ENCODE results near the gene MELK. TPM values are rescaled to one million over a fixed set of nuclear protein-coding genes. Genes with fewer than 3 reads are reported as not detected.

MELK gene
- total and polyA plus RNA-seq, 2 donors (not counting 1 experiment from before 2014, with no cell fraction given) = 14.2 to 21.9 TPM

DNA sequence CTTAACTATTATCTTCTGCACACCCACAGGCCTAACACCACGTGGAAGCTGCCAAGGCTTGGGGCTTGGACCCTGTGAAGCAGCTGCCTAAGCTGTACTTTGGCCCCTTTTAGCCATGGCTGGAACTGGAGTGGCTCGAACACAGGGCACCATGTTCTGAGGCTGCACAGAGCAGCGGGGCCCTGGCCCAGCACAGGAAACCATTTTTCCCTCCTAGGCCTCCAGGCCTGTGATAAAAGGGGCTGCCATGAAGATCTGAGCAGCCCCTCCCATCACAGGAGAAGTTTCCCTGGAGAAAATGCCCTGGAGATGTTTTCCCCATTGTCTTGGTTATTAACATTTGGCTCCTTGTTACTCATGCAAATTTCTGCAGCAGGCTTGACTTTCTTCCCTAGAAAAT lies 126.3 kb downstream of the MELK start:
- Histone ChIP-seq H3K4me1 (ENCODE audit: control insufficient read depth, extremely low read depth, insufficient read depth, low read length) (no peaks in the 10 kb centered on the region), H3K36me3 (ENCODE audit: control insufficient read depth, insufficient read depth, low read length) (no peaks in the 10 kb centered on the region), H2AFZ (ENCODE audit: low read length) (no peak overlapping the region), H3K79me2 (ENCODE audit: control insufficient read depth, insufficient read depth, low read length) (no peaks in the 10 kb centered on the region), H3K27ac (ENCODE audit: insufficient read depth, low read length) (no peak overlapping the region), H3K4me3 (replicated peaks in 1 of 4; ENCODE audit: control extremely low read depth in 1 of 4, insufficient read depth in 1 of 4, low read depth in 3 of 4, low read length in 4 of 4) (no peak overlapping the region), H3K27me3 (ENCODE audit: control insufficient read depth, insufficient read depth, low read length) (peaks cover 1% of the 10 kb centered on the region), H3K9ac (ENCODE audit: insufficient read depth, low read length) (no peak overlapping the region), H3K9me3 (ENCODE audit: control insufficient read depth, insufficient read depth, low read depth, low read length) (no peaks in the 10 kb centered on the region), H4K20me1 (ENCODE audit: control insufficient read depth, extremely low read depth, insufficient read depth, low read length) (no peaks in the 10 kb centered on the region), H3K4me2 (ENCODE audit: extremely low read depth, insufficient read depth, low read length) (no peak overlapping the region)
- TF ChIP-seq EZH2 (IDR thresholded peaks at IDR 0.05; ENCODE audit: low read length, missing control alignments) = no peak
- TF ChIP-seq, protein P1, sequence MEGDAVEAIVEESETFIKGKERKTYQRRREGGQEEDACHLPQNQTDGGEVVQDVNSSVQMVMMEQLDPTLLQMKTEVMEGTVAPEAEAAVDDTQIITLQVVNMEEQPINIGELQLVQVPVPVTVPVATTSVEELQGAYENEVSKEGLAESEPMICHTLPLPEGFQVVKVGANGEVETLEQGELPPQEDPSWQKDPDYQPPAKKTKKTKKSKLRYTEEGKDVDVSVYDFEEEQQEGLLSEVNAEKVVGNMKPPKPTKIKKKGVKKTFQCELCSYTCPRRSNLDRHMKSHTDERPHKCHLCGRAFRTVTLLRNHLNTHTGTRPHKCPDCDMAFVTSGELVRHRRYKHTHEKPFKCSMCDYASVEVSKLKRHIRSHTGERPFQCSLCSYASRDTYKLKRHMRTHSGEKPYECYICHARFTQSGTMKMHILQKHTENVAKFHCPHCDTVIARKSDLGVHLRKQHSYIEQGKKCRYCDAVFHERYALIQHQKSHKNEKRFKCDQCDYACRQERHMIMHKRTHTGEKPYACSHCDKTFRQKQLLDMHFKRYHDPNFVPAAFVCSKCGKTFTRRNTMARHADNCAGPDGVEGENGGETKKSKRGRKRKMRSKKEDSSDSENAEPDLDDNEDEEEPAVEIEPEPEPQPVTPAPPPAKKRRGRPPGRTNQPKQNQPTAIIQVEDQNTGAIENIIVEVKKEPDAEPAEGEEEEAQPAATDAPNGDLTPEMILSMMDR (conservative IDR thresholded peaks at IDR 0.05 in 1 of 2, IDR thresholded peaks at IDR 0.05 in 1 of 2; ENCODE audit: low read depth in 1 of 2, low read length in 2 of 2) = no peak
- no peak for DNase-seq (ENCODE audit: low read depth in 2 of 2)

DNA sequence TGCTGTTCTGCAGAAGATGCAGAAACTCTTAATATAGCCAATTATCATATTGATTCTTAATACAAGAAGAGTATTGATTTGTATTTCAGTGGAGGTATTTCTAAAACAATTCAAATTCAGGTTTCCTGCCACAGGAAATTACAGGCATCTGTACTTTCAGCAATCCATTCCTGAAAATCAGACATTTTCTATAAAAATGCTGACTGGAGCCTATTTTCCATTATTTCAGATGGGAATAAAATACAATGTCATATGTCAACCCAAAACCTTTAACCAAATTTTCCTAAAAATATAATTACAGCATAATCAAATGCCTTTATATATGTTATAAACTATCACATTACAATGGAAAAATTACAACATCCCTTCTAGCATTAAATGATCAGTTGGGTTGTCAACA lies 131.5 kb downstream of the MELK start:
- no peak overlapping the region for H2AFZ ChIP-seq (ENCODE audit: low read length)
- H3K79me2 ChIP-seq (ENCODE audit: control insufficient read depth, insufficient read depth, low read length) = no peaks in the 10 kb centered on the region
- H3K4me1 ChIP-seq (ENCODE audit: control insufficient read depth, extremely low read depth, insufficient read depth, low read length) = no peaks in the 10 kb centered on the region
- H4K20me1 ChIP-seq (ENCODE audit: control insufficient read depth, extremely low read depth, insufficient read depth, low read length) = no peaks in the 10 kb centered on the region
- no peak for DNase-seq (ENCODE audit: low read depth in 2 of 2)
- peaks cover 6% of the 10 kb centered on the region for H3K27me3 ChIP-seq (ENCODE audit: control insufficient read depth, insufficient read depth, low read length)
- no peaks in the 10 kb centered on the region for H3K9me3 ChIP-seq (ENCODE audit: control insufficient read depth, insufficient read depth, low read depth, low read length)
- no peak overlapping the region for H3K9ac ChIP-seq (ENCODE audit: insufficient read depth, low read length)
- no peak overlapping the region for H3K4me2 ChIP-seq (ENCODE audit: extremely low read depth, insufficient read depth, low read length)
- no peak overlapping the region for H3K27ac ChIP-seq (ENCODE audit: insufficient read depth, low read length)
- no peak for TF ChIP-seq EZH2 (IDR thresholded peaks at IDR 0.05; ENCODE audit: low read length, missing control alignments)
- TF ChIP-seq, protein P1 (conservative IDR thresholded peaks at IDR 0.05 in 1 of 2, IDR thresholded peaks at IDR 0.05 in 1 of 2; ENCODE audit: low read depth in 1 of 2, low read length in 2 of 2) = no peak
- H3K4me3 ChIP-seq (replicated peaks in 1 of 4; ENCODE audit: control extremely low read depth in 1 of 4, insufficient read depth in 1 of 4, low read depth in 3 of 4, low read length in 4 of 4) = no peak overlapping the region
- no peaks in the 10 kb centered on the region for H3K36me3 ChIP-seq (ENCODE audit: control insufficient read depth, insufficient read depth, low read length)

DNA sequence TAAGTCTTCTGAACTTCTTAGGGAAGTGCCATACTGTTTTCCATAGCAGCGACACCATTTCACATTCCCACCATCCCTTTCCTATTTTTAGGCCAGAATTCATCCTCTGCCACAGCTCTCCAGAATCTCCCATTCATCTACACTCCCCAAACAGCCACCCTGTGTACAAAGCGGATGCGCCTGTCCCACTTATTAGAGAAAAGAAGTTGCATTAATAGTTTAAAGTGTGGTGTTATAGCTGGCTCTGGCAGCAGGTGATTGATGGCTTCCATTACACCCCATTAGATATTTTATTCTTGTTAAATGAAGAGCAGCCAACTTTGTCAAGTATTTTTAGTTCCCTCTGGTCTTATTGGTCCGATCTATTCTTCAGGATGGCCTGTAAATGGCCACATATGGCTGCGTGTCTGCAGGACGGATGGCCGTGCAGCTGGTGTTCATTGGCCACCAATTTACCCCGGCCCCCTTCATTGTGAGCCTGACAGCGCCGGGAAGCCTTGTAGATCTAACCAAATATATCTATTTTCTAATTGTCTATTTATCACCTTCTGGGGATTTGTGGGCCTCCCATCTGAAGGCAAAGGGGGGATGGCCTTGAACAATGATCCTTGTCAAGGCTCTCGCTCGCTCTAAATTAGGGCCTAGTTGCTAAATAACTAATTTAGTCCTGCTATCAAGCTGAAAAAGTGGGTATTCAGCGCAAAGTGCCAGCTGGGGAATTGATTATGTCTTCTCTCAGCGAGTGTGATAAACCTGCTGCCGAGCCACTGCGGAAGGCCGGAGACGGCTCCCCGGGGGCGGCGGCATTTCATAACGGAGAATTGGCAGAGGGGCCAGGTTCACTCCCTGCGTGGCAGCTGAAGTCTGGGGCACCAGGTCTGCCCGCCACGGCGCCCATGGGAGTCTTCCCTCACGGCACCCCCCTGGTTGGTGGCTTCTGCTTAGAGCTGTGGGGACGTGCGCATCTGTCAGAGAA lies 141.1 kb downstream of the MELK start:
- no peak overlapping the region for H2AFZ ChIP-seq (ENCODE audit: low read length)
- H3K4me1 ChIP-seq (ENCODE audit: control insufficient read depth, extremely low read depth, insufficient read depth, low read length) = no peaks in the 10 kb centered on the region
- H3K4me3 ChIP-seq (replicated peaks in 1 of 4; ENCODE audit: control extremely low read depth in 1 of 4, insufficient read depth in 1 of 4, low read depth in 3 of 4, low read length in 4 of 4) = no peak overlapping the region
- DNase-seq (ENCODE audit: low read depth in 2 of 2) = no peak
- no peak overlapping the region for H3K4me2 ChIP-seq (ENCODE audit: extremely low read depth, insufficient read depth, low read length)
- H3K9ac ChIP-seq (ENCODE audit: insufficient read depth, low read length) = no peak overlapping the region
- H3K9me3 ChIP-seq (ENCODE audit: control insufficient read depth, insufficient read depth, low read depth, low read length) = no peaks in the 10 kb centered on the region
- no peak for TF ChIP-seq EZH2 (IDR thresholded peaks at IDR 0.05; ENCODE audit: low read length, missing control alignments)
- TF ChIP-seq, protein P1 (conservative IDR thresholded peaks at IDR 0.05 in 1 of 2, IDR thresholded peaks at IDR 0.05 in 1 of 2; ENCODE audit: low read depth in 1 of 2, low read length in 2 of 2) = no peak
- H3K27ac ChIP-seq (ENCODE audit: insufficient read depth, low read length) = no peak overlapping the region
- peaks cover 32% of the 10 kb centered on the region for H3K27me3 ChIP-seq (ENCODE audit: control insufficient read depth, insufficient read depth, low read length)
- no peaks in the 10 kb centered on the region for H3K79me2 ChIP-seq (ENCODE audit: control insufficient read depth, insufficient read depth, low read length)
- no peaks in the 10 kb centered on the region for H4K20me1 ChIP-seq (ENCODE audit: control insufficient read depth, extremely low read depth, insufficient read depth, low read length)
- no peaks in the 10 kb centered on the region for H3K36me3 ChIP-seq (ENCODE audit: control insufficient read depth, insufficient read depth, low read length)
